Karpas-422 (cell line): ENCODE data around the gene CDK17. TPM values are rescaled to one million over a fixed set of nuclear protein-coding genes. Genes with fewer than 3 reads are reported as not detected.
A peak's percentile ranks its signal among the peaks of the same experiment; 100 is the strongest.
"Not testable (repeated sequence)": the region's sequence is repeated elsewhere in the genome, so short reads cannot be mapped to it uniquely, and the experiment has no call there.

Source experiments
- DNase-seq: peaks from one replicate; pipeline ENCODE4 v3.0.0-alpha.2; 2015
- H2AFZ ChIP-seq: fragments of 200-600 bp; sonication (generic); 2 replicates; pipeline ENCODE4 v1.6.1; 2014; ENCODE audit warnings: antibody characterized with exemption, low read length, mixed read lengths
- H3K27ac ChIP-seq: fragments of 200-600 bp; sonication (generic); 2 replicates; pipeline ENCODE4 v1.5.1; 2014; ENCODE audit warnings: mild to moderate bottlenecking, low read length, moderate library complexity
- H3K27me3 ChIP-seq: fragments of 200-600 bp; sonication (generic); 2 replicates; pipeline ENCODE4 v1.6.1; 2014; ENCODE audit warnings: low read length, mixed read lengths
- H3K36me3 ChIP-seq: fragments of 200-600 bp; sonication (generic); 2 replicates; pipeline ENCODE4 v1.6.1; 2014; ENCODE audit warnings: low read length, mixed read lengths; ENCODE audit not compliant: insufficient read depth
- H3K4me1 ChIP-seq: fragments of 200-600 bp; sonication (generic); 2 replicates; pipeline ENCODE4 v1.6.1; 2014; ENCODE audit warnings: mild to moderate bottlenecking, low read length, mixed read lengths
- H3K4me2 ChIP-seq: fragments of 200-600 bp; sonication (generic); 2 replicates; pipeline ENCODE4 v1.6.1; 2014; ENCODE audit warnings: low read length, low read depth, mild to moderate bottlenecking; ENCODE audit not compliant: poor library complexity, severe bottlenecking
- H3K4me3 ChIP-seq: fragments of 200-600 bp; sonication (generic); 2 replicates; pipeline ENCODE4 v1.5.1; 2014; ENCODE audit warnings: mild to moderate bottlenecking, antibody characterized with exemption, low read length, mixed read lengths
- H3K79me2 ChIP-seq: fragments of 200-600 bp; sonication (generic); 2 replicates; pipeline ENCODE4 v1.6.1; 2014; ENCODE audit warnings: mild to moderate bottlenecking, low read length, mixed read lengths
- H3K9ac ChIP-seq: fragments of 200-600 bp; sonication (generic); 2 replicates; pipeline ENCODE4 v1.6.0; 2014; ENCODE audit warnings: low read length
- H3K9me2 ChIP-seq: fragments of 200-600 bp; sonication (generic), shearing (Covaris generic); replicated peaks from 2 replicates; pipeline ENCODE4 v1.6.0; 2014; ENCODE audit warnings: mild to moderate bottlenecking, low read length, moderate library complexity; ENCODE audit not compliant: insufficient read depth
- H3K9me3 ChIP-seq: fragments of 300-700, 200-600 bp; sonication (generic); 2 replicates; pipeline ENCODE4 v1.6.1; 2014; ENCODE audit warnings: low read length, mixed read lengths
- H4K20me1 ChIP-seq: fragments of 200-600 bp; sonication (generic); 2 replicates; pipeline ENCODE4 v1.6.1; 2014; ENCODE audit warnings: mild to moderate bottlenecking, antibody characterized with exemption, low read length, low read depth; ENCODE audit not compliant: insufficient read depth
- total RNA-seq: library from RNA; depleted of rRNA; stranded (reverse); fragments of >200 nt; shearing (Covaris generic); gene quantifications from 2 replicates; pipeline ENCODE4 v1.2.3, GENCODE V29; 2014; ENCODE audit warnings: low replicate concordance

CDK17 gene
- total RNA-seq, 1 experiment from 2014 or later: 71.2 TPM

DNA sequence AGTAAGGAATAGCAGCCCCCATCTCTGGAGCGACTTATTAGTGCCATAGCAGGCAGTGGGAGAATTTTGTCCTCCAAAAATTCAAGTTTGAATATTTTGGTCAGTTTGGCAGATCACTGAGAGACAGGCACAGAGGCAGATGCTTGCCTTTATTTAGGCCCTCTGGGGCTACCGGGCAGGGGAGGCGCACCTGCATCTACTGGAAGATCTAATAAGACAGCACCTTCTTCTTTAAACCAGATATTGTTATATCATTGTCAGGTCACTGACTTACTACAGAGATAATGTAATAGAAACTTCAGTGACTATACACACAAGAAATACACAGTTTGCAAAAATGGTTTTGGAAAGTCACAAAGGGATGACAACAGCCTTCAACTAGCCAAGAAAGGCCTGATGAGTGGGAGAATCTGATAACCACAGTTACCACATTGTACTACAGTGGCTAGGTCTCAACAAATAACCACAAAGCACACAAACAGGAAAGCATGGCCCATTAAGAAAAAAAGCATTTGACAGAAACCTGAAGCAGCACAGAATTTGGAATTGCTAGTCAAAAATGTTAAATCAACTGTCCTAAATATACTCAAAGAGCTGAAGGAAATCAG, 56.8 kb downstream of the CDK17 start:
- Histone ChIP-seq H3K9me2 (no peaks in the 10 kb centered on the region), H3K27me3 (no peaks in the 10 kb centered on the region), H3K9me3 (peaks cover 10% of the 10 kb centered on the region; the same call in 1 of the 2 replicates), H3K27ac (peak overlapping the region; percentile 49), H3K9ac (no peak overlapping the region), H3K4me3 (no peak overlapping the region), H3K79me2 (peaks cover 90% of the 10 kb centered on the region), H3K36me3 (peaks cover 3% of the 10 kb centered on the region; the same call in 1 of the 2 replicates), H4K20me1 (no peaks in the 10 kb centered on the region), H2AFZ (no peak overlapping the region), H3K4me1 (peaks cover 24% of the 10 kb centered on the region), H3K4me2 (no peak overlapping the region)
- no peak for DNase-seq

DNA sequence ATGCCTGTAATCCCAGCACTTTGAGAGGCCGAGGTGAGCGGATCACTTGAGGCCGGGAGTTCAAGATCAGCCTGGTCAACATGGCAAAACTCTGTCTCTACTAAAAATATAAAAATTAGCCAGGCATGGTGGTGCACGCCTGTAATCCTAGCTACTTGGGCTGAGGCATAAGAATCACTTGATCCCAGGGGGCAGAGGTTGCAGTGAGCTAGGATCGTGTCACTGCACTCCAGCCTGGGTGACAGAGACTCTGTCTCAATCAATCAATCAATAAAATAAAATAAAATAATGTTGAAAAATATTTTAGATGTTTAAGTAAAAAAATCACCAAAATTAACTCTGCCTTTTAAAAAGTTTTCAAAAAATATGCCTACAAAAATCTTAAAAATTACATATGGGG, 60.6 kb downstream of the CDK17 start:
- H4K20me1 ChIP-seq, H2AFZ ChIP-seq, H3K9me3 ChIP-seq, H3K4me3 ChIP-seq, H3K9ac ChIP-seq, H3K36me3 ChIP-seq, H3K4me2 ChIP-seq, DNase-seq, H3K27ac ChIP-seq, H3K9me2 ChIP-seq, H3K27me3 ChIP-seq: not testable (repeated sequence)
- Histone ChIP-seq H3K4me1 (peaks cover 21% of the 10 kb centered on the region), H3K79me2 (peaks cover 91% of the 10 kb centered on the region)

DNA sequence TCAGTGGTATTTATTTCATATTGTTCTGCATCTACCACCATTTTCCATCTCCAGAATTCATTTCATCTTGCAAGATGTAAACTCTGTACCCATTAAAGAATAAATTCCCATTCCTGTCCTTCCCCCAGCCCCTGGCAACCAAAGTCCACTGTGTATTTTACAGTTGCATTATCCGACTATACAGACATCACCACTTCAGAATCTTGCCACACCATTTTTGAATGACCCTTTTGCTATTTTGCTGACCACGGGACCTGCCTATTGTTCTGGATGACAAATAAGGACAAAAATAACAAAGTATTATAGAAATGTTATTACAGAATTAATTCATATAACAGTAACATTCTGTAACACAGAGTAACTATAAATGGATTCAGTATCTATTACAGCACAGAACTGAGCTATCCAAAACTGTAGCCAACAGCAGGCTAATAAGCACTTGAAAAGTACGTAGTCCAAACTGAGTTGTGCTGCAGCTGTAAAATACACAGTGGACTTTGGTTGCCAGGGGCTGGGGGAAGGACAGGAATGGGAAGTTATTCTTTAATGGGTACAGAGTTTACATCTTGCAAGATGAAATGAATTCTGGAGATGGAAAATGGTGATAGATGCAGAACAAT, 61.3 kb downstream of the CDK17 start:
- Histone ChIP-seq H3K9ac (no peak overlapping the region), H3K4me3 (no peak overlapping the region), H3K4me1 (peaks cover 27% of the 10 kb centered on the region), H3K9me2 (no peaks in the 10 kb centered on the region), H3K27me3 (no peaks in the 10 kb centered on the region), H3K36me3 (peaks cover 4% of the 10 kb centered on the region), H3K27ac (no peak overlapping the region), H2AFZ (no peak overlapping the region), H3K9me3 (peaks cover 3% of the 10 kb centered on the region; the same call in 1 of the 2 replicates), H4K20me1 (no peaks in the 10 kb centered on the region), H3K79me2 (peaks cover 90% of the 10 kb centered on the region), H3K4me2 (no peak overlapping the region)
- DNase-seq: no peak

DNA sequence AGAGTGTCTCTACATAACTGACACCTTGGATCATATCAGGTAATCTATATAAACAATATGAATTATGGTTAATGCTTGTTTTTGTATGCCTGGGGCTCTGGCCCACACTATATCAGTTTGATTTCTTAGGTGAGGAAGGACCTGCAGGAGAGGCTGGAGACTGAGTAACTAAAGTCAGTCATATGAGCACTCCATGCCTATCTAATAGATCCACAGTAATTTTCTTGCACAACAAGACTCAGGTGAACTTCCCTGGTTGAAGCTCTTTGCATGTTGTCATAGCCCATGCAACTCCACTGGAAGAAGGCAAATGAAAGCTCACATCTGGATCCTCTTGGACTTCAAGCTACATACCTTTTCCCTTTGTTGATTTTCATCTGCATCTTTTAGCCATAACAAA, 62.3 kb downstream of the CDK17 start:
- Histone ChIP-seq H3K79me2 (peaks cover 90% of the 10 kb centered on the region), H3K4me3 (no peak overlapping the region), H3K4me2 (no peak overlapping the region), H3K9me2 (no peaks in the 10 kb centered on the region), H3K9ac (no peak overlapping the region), H2AFZ (no peak overlapping the region), H3K27ac (no peak overlapping the region), H3K9me3 (peaks cover 3% of the 10 kb centered on the region; the same call in 1 of the 2 replicates), H3K27me3 (no peaks in the 10 kb centered on the region), H3K4me1 (peaks cover 22% of the 10 kb centered on the region), H4K20me1 (no peaks in the 10 kb centered on the region), H3K36me3 (peaks cover 5% of the 10 kb centered on the region)
- DNase-seq: no peak

DNA sequence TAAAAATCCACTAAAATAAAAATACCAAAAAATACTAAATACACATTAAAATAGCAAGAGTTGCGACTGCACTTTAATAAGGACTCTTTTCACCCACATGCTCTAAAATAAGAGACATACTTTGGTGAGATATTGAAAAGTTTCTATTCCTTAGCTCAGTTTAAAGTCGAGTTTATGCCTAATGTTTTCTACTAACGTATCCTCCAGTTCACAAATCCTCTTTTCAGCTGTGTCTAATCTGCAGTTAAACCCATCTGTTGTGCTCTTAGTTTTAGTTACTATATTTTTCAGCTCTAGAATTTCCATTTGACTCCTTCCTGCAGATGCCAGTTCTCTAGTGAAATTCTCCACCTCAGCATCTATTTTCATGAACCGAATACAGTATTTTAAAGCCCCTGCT, 63.8 kb downstream of the CDK17 start:
- no peak overlapping the region for H3K4me2 ChIP-seq
- H4K20me1 ChIP-seq: no peaks in the 10 kb centered on the region
- no peak overlapping the region for H3K27ac ChIP-seq
- peaks cover 15% of the 10 kb centered on the region for H3K36me3 ChIP-seq
- H3K79me2 ChIP-seq: peaks cover 90% of the 10 kb centered on the region
- peaks cover 3% of the 10 kb centered on the region; the same call in 1 of the 2 replicates for H3K9me3 ChIP-seq
- no peak overlapping the region for H2AFZ ChIP-seq
- peaks cover 25% of the 10 kb centered on the region for H3K4me1 ChIP-seq
- H3K27me3 ChIP-seq: no peaks in the 10 kb centered on the region
- H3K9me2 ChIP-seq: no peaks in the 10 kb centered on the region
- H3K9ac ChIP-seq: no peak overlapping the region
- DNase-seq: no peak
- H3K4me3 ChIP-seq: no peak overlapping the region

DNA sequence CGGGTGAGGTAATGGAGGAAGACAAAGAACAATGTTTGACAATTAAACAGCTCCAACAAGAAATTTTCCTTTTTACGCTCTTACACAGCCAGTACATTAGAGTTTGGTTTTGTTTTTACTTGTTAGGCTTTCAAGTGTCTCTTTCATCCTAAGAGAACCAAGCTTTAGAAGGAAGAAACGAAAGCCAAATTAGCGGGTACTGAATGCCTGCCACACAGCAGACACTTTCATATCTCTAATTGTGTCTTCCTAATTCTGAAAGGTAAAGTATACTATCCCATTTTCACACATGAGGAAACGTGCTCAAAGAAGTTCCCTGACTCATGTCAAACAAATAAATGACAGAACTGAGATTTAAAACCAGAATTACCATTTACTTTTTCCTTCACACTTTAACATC, 65.0 kb downstream of the CDK17 start:
- H3K79me2 ChIP-seq: peaks cover 90% of the 10 kb centered on the region
- H3K4me1 ChIP-seq: peaks cover 37% of the 10 kb centered on the region
- no peak overlapping the region for H3K4me3 ChIP-seq
- no peaks in the 10 kb centered on the region for H4K20me1 ChIP-seq
- peak overlapping the region; percentile 10 for H3K4me2 ChIP-seq
- H3K9ac ChIP-seq: no peak overlapping the region
- H3K9me3 ChIP-seq: peaks cover 3% of the 10 kb centered on the region; the same call in 1 of the 2 replicates
- H3K36me3 ChIP-seq: peaks cover 21% of the 10 kb centered on the region
- no peak for DNase-seq
- no peak overlapping the region for H2AFZ ChIP-seq
- no peaks in the 10 kb centered on the region for H3K9me2 ChIP-seq
- no peak overlapping the region for H3K27ac ChIP-seq
- no peaks in the 10 kb centered on the region for H3K27me3 ChIP-seq

DNA sequence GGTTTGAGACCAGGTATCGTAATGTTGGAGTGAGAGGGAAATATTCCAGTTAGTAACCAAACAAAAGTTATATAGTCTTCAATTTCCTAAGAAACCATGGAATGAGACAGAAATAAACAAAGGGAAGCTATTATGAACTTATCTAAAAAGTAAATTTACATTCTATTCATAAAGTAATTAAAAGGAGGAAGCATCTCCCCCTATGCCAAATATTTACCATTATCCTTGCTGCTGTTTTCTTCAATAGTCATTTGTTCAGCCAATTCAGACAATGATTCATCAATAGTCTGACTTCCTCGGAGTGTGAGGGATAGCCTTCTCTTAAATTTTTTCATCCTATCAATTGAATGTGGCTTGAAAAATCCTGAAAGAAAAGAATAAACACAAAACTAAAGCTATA, 65.7 kb downstream of the CDK17 start:
- H3K36me3 ChIP-seq: peaks cover 21% of the 10 kb centered on the region
- no peak overlapping the region for H2AFZ ChIP-seq
- H3K4me2 ChIP-seq: peak overlapping the region; percentile 48
- H3K9ac ChIP-seq: no peak overlapping the region
- H3K27me3 ChIP-seq: no peaks in the 10 kb centered on the region
- peaks cover 44% of the 10 kb centered on the region for H3K4me1 ChIP-seq
- DNase-seq: no peak
- H3K9me2 ChIP-seq: no peaks in the 10 kb centered on the region
- H3K4me3 ChIP-seq: no peak overlapping the region
- H3K9me3 ChIP-seq: peaks cover 3% of the 10 kb centered on the region; the same call in 1 of the 2 replicates
- no peaks in the 10 kb centered on the region for H4K20me1 ChIP-seq
- H3K79me2 ChIP-seq: peaks cover 93% of the 10 kb centered on the region
- H3K27ac ChIP-seq: no peak overlapping the region; the same call in 1 of the 2 replicates

DNA sequence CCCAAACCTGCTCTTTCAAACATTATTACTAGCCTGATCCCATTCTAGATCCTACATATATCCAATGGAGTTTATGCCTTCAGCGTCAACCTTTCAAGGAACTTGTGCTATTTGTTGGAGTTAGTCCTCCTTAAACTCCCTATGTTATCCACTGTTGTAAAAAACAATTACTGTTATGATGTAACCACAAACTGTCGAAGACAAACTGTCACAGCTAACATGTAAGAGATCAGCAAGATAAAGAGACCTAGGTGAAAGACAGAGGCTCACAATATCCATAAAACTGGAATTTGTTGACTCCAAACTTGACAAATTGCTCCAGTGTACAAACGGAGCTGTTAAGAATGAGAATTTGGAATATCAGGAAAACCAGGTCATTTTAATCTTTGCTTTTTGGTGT, 70.7 kb downstream of the CDK17 start:
- Histone ChIP-seq H3K9me2 (no peaks in the 10 kb centered on the region), H2AFZ (no peak overlapping the region), H3K4me1 (peaks cover 80% of the 10 kb centered on the region), H4K20me1 (no peaks in the 10 kb centered on the region), H3K27ac (peak overlapping the region; percentile 62), H3K79me2 (peaks cover 76% of the 10 kb centered on the region), H3K27me3 (no peaks in the 10 kb centered on the region), H3K4me3 (no peak overlapping the region), H3K36me3 (peaks cover 16% of the 10 kb centered on the region), H3K9ac (no peak overlapping the region), H3K4me2 (no peak overlapping the region), H3K9me3 (no peaks in the 10 kb centered on the region)
- no peak for DNase-seq
